Retinal pigment epithelial cell (primary cell): ENCODE data around the gene VDAC2.
"Not testable (repeated sequence)": the region's sequence is repeated elsewhere in the genome, so short reads cannot be mapped to it uniquely, and the experiment has no call there.

Experiments
- DNase-seq: peaks from one replicate; pipeline ENCODE4 v3.0.0-alpha.2; 2010; ENCODE audit warnings: low read depth
- H3K4me3 ChIP-seq: 2 replicates; pipeline ENCODE4 v1.5.1; 2011; ENCODE audit warnings: mild to moderate bottlenecking, low read length, control low read depth, moderate library complexity
- TF ChIP-seq, protein P1 (sequence below): conservative IDR thresholded peaks from 2 replicates; pipeline ENCODE4 v1.5.1; 2011; ENCODE audit warnings: low read depth, low read length, control low read depth, inconsistent platforms

VDAC2 gene

DNA sequence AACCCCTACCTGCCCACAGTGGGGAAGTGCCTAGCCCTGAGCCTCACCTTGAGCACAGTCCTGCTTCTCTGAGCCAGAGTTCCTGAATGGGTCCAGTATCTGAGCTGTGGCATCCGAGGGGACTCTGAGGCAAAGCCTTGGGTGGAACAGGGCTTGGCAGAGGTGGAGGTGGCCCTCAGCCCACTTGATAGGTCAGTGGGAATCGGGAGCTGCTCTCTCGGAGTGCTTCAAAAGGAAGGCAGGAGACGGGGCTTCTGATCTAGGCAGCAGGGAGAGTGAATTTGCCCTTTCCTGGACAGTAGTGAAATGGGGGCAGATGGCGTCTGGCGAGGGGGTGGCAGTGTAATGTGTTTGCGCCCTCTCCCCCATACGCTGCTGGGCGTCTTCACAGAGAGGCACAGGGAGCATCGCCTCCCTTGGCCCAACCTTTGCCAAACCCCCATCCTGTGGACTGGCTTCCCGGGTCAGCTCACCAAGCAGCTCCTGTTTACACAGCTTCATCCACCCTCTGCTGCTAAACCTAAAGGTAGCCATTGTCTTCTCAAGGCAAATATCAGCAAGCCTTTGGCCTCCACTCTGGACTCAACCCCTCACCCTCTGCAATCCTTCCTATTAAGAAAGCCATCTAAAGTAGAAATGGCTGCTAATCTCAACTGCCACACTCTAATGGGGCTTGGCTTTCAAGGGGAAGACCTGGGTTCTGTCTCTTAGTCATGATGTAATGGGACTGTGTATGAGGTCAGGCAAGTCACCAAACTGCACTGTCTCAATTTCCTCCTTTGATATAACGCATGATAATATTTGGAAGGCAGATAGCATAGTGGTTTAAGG lies 21.1 kb upstream of the VDAC2 start:
- TF ChIP-seq, protein P1, sequence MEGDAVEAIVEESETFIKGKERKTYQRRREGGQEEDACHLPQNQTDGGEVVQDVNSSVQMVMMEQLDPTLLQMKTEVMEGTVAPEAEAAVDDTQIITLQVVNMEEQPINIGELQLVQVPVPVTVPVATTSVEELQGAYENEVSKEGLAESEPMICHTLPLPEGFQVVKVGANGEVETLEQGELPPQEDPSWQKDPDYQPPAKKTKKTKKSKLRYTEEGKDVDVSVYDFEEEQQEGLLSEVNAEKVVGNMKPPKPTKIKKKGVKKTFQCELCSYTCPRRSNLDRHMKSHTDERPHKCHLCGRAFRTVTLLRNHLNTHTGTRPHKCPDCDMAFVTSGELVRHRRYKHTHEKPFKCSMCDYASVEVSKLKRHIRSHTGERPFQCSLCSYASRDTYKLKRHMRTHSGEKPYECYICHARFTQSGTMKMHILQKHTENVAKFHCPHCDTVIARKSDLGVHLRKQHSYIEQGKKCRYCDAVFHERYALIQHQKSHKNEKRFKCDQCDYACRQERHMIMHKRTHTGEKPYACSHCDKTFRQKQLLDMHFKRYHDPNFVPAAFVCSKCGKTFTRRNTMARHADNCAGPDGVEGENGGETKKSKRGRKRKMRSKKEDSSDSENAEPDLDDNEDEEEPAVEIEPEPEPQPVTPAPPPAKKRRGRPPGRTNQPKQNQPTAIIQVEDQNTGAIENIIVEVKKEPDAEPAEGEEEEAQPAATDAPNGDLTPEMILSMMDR: no peak
- H3K4me3 ChIP-seq: no peak overlapping the region

DNA sequence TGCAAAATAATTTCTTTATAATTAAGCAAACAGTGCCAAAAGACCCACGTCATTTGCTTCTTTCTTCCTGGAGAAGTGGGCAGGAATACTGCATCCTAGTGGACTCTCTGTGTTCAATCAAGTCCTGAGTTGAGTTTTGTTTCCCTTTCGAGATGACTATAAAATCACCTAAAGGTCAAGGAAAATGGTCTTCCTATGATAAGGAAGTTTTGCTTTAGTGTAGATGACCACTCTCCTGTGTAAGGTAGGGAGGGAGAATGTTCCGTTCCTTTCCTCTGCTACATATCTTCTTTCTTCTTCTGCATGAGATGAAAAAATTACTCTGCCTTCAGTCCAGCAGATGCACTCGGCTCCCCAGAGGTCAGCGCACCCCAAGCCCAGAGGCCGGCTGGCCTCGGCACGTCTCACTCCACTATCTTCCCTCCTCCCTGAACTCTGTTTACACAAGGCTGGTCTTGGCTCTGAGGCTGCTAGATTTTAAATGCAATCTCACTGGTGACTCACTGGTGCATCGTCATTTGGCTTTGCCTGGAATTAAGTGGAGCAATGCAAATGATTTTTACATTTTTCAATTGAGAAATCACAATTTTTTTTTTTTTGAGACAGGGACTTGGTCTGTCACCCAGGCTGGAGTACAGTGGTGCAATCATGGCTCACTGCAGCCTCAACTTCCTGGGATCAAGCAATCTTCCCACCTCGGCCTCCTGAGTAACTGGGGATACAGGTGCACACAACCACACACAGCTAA lies 18.6 kb upstream of the VDAC2 start:
- TF ChIP-seq, protein P1: no peak
- DNase-seq: peak; percentile 42
- no peak overlapping the region for H3K4me3 ChIP-seq

More for the DNA sequence above, 21.1 kb upstream of the VDAC2 start:
- no peak for DNase-seq

DNA sequence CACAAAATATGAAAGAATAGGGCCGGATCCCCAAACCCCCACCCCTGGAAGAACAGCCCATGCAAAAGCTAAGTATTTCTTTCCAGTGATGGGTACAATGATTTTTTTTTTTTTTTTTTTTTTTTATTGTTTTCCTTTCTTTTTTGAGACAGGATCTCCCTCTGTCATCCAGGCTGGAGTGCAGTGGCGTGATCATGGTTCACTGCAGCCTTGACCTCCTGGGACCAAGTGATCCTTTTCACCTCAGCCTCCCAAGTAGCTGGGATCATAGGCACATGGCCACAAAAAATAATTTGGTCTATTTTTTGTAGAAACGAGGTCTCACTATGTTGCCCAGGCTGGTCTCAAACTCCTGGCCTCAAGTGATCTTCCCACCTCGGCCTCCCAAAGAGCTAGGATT lies 16.0 kb upstream of the VDAC2 start:
- not testable (repeated sequence) for H3K4me3 ChIP-seq, DNase-seq

DNA sequence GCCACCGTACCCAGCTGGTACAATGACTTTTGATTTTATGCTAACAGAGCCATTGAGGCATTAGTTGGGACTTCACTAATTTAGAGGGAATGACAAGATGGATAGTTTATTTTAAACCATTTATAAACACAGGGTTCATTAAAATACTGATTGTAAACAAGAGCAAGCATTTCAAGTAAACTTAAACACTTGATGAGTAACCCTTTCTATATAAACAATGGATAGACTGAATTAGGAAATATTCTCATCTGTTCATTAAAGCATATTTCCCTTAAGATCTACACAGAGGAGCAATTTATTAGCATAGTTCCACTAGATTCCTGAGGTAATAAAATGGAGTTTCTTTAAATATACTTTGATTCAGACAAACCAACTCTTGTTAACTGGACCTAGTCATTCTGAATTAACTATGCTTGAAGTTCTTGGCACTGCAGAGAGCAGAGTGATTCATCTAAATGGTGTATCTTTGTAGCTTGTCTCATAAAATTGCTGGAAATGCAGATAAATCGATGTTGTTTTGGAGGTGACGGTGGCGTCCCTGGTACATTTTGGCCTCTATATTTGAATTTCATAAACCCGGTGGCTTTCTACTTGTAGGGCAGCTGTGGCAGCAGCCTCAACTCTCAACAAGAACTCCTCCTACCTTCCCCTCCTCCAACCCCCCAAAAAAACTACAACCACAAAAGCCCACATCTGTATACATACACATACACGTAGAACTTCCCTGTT lies 15.4 kb upstream of the VDAC2 start:
- H3K4me3 ChIP-seq: no peak overlapping the region
- TF ChIP-seq, protein P1: no peak
- DNase-seq: peak; percentile 31

DNA sequence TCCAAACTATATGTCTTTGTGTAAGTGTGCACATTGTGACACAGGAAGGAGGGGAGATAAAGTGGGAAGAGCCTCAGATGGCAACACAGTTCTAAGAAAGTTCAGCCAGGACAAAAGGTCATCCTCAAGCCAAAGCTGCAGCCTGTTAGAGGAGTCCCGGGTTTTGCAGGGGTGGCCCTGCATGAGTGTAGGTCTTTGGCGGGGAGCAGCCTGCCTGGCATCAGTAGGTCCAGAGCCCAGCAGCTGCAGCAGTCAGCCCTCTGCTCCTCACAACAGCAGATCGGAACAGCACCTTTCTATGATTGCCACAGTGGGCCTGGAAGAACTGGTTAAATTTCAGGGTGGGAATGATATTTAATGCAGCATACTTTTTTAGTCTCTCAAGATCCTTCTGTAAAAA lies 13.5 kb upstream of the VDAC2 start:
- H3K4me3 ChIP-seq: no peak overlapping the region
- DNase-seq: no peak
- TF ChIP-seq, protein P1: no peak

DNA sequence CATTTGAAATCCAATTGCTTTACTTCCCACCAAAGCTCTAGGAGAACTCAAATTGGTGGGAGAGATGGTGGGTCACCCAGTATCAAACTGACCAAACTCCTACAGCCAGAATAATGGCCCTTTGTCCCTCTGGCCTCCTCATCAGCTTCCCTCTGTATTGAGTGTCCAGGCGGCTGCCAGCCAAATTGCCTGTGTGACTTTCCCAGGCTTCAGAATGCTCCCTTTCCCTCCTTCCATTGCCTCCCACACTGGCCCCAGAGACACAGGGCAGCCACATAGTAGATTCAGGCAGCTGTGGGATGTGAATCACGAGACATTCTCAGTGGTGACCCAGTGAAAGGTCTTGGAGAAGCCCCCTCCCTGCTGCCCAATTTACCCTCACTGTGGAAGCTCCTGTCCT lies 12.7 kb upstream of the VDAC2 start:
- H3K4me3 ChIP-seq: no peak overlapping the region
- no peak for DNase-seq
- TF ChIP-seq, protein P1: no peak

DNA sequence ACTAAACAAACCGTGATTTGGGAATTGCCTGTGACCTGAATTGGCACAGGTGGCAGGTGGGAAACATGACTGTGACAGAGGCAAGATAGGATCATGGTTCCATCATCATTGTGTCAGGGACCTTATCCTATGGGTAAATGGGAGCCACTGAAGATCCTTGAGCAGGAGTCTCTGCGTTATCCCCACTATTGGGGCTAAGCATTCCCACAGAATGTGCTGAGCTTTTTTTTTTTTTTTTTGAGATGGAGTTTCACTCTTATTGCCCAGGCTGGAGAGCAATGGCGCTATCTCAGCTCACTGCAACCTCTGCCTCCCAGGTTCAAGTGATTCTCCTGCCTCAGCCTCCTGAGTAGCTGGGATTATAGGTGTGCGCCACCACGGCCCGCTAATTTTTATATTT lies 10.6 kb upstream of the VDAC2 start:
- H3K4me3 ChIP-seq, DNase-seq: not testable (repeated sequence)
